ENCODE results near the gene DYNLT4.

The DYNLT4 gene

GRCh38 chr1:44757420-44757819 lies 49.7 kb downstream of the DYNLT4 start:
- no peak overlapping the region for H3K4me3 ChIP-seq (ENCODE audit: low read depth, low read length)
- DNase-seq (ENCODE audit: low read depth) = no peak
- no peak for TF ChIP-seq CTCF (conservative IDR thresholded peaks at IDR 0.05; ENCODE audit: low read depth, low read length)
